Brain microvascular endothelial cell (primary cell): ENCODE results near the gene LLGL2.

Experiments used
- DNase-seq: peaks from one replicate; pipeline ENCODE4 v3.0.0-alpha.2; 2020
- H3K27ac ChIP-seq: fragments of 250-450 bp; sonication (Bioruptor Pico); 2 replicates; pipeline ENCODE4 v1.5.1; 2020; ENCODE audit warnings: mild to moderate bottlenecking, moderate library complexity
- H3K27me3 ChIP-seq: fragments of 250-450 bp; sonication (Bioruptor Pico); replicated peaks from 2 replicates; pipeline ENCODE4 v1.5.1; 2020; ENCODE audit warnings: mild to moderate bottlenecking
- H3K36me3 ChIP-seq: fragments of 250-450 bp; sonication (Bioruptor Pico); replicated peaks from 2 replicates; pipeline ENCODE4 v1.5.1; 2020; ENCODE audit warnings: mild to moderate bottlenecking
- H3K4me3 ChIP-seq: 2 replicates; pipeline ENCODE4 v1.5.1; 2011; ENCODE audit warnings: low read depth, mild to moderate bottlenecking, control low read depth, low read length, moderate library complexity
- in situ Hi-C: cut with HindIII; loops from 2 replicates; pipeline ENCODE4 v1.10.0; 2017; ENCODE audit warnings: low sequenced_read_pairs, low pct_ligation_motif_present
- TF ChIP-seq, protein P1 (sequence below): IDR thresholded peaks from 2 replicates; pipeline ENCODE4 v1.5.1; 2011; ENCODE audit warnings: low read depth, mild to moderate bottlenecking, moderate library complexity, low read length, control low read depth, inconsistent platforms; ENCODE audit errors: missing control alignments

LLGL2 gene

DNA sequence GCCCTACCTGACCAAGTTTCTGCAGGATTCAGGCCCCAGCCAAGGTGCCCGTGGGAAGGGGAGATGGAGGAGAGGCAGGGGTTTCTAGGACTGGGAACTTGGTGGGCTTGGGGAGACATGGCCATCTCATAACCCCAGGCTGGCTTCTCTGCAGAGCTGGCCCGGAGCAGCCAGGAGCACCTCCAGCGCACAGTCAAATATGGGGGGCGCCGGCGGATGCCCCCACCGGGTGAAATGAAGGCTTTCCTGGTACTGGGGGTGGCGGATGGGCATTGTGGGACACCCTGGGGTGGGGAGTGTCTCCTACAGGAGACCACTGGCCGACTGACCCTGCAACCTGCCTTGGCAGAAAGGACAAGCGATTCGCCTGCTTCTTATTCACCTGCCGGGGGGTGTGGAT, 98.5 kb downstream of the LLGL2 start:
- TF ChIP-seq, protein P1, sequence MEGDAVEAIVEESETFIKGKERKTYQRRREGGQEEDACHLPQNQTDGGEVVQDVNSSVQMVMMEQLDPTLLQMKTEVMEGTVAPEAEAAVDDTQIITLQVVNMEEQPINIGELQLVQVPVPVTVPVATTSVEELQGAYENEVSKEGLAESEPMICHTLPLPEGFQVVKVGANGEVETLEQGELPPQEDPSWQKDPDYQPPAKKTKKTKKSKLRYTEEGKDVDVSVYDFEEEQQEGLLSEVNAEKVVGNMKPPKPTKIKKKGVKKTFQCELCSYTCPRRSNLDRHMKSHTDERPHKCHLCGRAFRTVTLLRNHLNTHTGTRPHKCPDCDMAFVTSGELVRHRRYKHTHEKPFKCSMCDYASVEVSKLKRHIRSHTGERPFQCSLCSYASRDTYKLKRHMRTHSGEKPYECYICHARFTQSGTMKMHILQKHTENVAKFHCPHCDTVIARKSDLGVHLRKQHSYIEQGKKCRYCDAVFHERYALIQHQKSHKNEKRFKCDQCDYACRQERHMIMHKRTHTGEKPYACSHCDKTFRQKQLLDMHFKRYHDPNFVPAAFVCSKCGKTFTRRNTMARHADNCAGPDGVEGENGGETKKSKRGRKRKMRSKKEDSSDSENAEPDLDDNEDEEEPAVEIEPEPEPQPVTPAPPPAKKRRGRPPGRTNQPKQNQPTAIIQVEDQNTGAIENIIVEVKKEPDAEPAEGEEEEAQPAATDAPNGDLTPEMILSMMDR: no peak
- H3K27me3 ChIP-seq: no peaks in the 10 kb centered on the region
- no peak overlapping the region for H3K27ac ChIP-seq
- no peaks in the 10 kb centered on the region for H3K36me3 ChIP-seq
- H3K4me3 ChIP-seq: no peak overlapping the region
- in situ Hi-C loops: no loop called here
- DNase-seq: no peak
